ENCODE results near the gene YPEL5.

YPEL5 gene

DNA sequence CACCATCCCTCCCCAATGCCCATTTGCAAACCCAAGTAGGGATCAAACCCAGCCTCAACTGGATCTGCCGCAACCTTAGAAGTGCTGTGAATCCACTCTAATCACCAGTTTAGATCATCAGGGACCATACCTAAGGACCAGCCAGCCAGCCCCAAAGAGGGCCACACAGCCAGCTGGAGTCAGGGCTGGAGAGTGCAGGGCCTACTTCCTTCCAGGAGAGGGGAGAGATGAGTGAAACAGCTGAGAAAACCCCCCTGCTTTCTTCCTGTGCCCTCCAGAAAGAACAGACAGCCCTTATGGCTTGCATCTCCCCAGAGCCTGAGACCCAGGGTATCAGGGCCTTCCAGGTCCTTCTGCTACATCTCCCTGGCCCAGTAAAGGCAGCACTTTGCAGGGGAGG is 25.8 kb downstream of the YPEL5 start:
- DNase-seq, result no peak

DNA sequence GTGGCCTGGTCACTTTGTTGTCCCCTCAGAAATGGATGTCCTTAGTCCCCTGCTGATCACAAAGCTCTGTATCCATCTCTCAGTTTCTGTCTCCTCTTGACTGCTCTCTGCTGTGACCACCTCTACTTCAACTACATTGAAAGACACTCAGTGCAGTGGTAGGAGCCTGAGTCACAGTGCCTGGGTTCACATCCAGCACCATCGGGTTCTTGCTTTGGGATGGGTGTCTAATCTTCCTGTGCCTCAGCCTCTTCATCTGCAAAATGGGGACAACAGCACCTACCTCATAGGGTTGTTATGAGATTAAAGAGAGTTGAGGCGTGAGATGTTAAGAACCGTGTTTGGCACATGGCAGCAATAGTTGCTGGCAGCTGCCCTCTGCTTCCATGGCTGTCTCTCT is 30.6 kb downstream of the YPEL5 start:
- no peak for DNase-seq

DNA sequence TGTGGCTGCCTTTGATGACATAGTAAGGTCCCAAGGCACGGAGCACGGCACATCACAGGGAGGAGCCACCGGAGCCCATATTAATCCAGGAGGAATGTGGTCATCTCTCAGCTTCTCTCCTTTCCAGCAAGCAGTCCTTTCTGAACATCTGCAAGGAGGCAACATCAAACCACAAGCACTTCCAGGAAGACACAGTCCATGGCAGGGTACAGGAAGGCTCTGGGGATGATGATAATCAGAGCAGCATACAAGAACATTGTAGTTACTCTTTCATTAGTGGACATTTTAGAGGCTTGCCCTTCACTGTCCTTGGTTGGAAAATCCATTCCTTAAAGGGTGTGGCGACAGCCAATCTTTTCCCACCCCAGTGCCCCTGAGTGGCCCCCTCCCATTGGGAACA is 31.1 kb downstream of the YPEL5 start:
- no peak for DNase-seq

DNA sequence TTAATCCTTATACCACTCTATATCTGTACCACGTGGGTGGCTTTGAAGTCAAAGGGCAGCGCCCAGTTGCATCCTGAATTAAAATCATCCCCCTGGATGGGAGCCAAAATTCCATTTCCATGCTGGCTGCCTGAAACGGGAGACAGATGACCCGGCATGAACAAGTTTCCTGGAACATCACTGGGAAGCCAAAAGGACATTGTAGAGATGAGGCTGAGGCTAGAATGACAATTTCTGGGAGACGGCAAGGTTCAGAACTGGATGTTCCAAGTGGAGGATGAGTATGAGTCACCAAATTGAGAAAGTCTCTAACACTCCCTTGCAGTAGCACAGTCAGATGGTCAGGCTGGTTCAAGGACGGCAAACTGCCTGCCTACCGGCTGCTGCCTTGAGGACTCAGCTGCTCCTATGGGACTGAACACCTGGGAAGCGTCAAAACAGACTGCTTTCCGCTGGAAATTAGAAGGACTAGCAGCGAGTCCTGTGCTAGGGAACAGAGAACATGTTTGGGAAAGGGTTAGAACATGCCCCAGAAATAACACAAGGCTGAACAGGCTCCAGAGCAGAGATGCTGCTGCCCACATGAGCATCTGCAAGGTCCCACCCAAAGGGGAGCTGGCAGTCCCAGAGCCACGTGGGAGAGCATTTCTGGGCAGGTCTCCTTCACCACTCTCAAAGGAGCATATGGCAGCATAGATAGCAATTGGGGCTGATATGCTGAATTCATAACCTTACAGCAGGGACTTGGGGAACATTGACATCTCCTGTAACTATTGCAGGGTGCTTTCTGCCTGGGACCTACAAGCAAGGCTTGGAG is 32.0 kb downstream of the YPEL5 start:
- DNase-seq, result no peak

- DNase-seq, result no peak
Observed at GRCh38 chr2:30179536-30179935, 32.7 kb downstream of the YPEL5 start.

GRCh38 chr2:30180226-30180625 is 33.4 kb downstream of the YPEL5 start:
- no peak for DNase-seq

DNA sequence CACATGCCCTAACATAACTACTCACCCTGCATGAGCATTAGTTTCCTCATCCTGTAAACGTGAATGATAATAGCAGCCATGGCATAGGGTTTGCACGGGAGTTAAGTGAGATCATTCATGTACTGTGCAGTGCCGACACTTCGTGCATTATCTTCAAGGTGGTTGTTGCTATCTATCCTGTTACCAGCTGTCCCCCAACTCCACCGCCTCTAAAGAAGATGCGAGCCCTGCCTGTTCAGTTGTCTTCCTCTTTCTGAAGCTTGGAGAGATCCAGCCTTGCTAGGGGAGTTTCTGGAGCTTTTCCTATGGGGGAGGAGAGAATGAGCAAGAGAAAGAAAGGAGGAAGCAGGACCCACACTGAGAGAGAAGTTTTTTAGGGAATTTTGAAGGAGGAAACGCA is 34.4 kb downstream of the YPEL5 start:
- no peak for DNase-seq

GRCh38 chr2:30184035-30184434 is 37.2 kb downstream of the YPEL5 start:
- DNase-seq, result no peak

DNA sequence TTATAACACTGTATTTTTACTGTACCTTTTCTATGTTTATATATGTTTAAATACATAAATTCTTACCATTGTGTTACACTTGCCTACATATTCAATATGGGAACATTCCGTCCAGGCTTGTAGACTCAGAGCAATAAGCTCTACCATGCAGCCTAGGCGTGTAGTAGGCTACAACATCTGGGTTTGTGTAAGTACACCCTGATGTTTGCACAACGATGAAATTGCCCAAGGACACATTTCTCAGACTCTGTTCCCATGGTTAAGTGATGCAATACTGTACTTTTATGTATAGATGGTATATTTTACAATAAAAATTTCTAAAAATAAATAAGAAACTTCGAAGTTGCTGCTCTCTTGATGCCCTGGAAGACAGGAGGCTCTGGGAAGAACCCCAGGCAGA is 38.4 kb downstream of the YPEL5 start:
- no peak for DNase-seq

- DNase-seq, result no peak
Observed at GRCh38 chr2:30188292-30188691, 41.5 kb downstream of the YPEL5 start.

- DNase-seq, result no peak
Observed at GRCh38 chr2:30190637-30191036, 43.8 kb downstream of the YPEL5 start.

DNA sequence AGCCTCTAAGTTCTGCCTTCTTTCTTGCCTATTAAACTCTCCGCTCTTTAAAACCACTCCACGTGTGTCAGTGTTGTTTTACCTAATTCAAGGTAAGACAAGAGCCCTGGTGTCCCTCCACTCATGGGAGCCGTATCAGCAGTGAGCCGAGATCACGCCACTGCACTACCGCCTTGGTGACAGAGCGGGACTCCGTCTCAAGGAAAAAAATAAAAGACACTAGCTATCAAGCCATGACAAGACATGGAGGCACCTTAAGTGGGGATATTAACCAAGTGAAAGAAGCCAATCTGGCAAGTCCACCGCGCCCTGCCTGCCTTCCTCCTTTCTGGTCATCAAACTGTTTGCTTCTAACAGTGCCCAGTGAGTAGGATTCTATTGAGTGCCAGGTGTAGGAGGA is 44.3 kb downstream of the YPEL5 start:
- DNase-seq, result no peak

GRCh38 chr2:30191819-30192271 is 45.0 kb downstream of the YPEL5 start:
- DNase-seq, result no peak

DNA sequence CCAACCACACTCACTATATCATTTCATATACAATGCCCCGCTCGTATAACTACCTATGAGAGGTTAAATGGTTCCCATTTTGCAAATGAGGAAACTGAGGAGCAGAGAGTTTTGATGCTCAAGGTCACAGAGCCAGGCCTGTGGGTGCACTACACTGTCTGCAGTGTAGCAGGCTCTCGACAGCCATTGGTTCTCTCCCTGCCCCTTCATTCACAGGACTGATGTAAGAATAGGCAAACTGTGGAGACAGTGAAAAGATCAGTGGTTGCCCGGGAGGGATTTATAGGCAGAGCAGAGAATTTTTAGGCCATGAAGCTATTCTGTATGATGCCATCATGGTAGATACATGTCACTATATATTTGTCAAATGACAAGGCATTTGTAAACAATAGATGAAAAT is 45.5 kb downstream of the YPEL5 start:
- DNase-seq, result no peak

- DNase-seq, result no peak
Observed at GRCh38 chr2:30193104-30193681, 46.4 kb downstream of the YPEL5 start.

DNA sequence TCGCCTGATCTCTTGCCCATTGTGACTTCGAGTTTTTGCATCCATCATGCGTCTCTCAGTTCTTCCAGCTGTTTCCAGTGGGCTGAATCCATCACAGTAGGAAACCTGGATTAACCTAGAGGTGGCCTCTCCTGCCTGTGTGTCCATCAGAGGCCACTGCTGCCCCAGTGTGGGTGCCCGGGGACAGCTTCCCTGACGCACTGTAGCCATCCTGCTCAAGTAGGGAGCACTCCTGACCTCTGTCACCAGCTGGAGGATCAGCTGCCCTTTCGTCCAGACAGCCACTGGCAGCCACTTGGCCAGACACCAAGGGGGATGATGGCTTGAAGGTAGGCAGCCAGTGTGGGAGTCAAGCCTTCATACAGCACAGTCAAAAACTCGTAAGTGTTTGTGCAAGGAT is 47.6 kb downstream of the YPEL5 start:
- DNase-seq, result no peak

DNA sequence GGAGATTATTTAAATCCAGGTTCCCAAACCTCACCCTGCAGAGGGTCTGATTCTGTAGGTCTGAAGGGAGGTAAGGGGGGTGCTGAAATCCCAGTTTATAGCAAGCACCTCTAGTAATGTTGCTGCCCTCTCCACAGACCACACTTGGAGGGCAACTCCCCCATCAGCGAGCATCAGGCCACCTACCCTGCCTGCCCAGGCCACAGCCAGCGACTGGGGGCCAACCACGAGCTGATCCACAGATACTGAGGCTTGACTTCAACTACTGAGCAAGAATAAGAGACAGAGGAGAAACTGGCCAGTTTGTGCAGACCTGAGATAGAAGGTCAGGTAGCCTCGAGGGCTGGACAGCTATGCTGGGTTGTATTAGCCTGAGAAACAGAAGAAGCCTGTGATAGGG is 48.2 kb downstream of the YPEL5 start:
- no peak for DNase-seq

GRCh38 chr2:30197570-30198192 is 50.9 kb downstream of the YPEL5 start:
- DNase-seq, result no peak

- no peak for DNase-seq
Observed at GRCh38 chr2:30201990-30202389, 55.2 kb downstream of the YPEL5 start.

- no peak for DNase-seq
Observed at GRCh38 chr2:30203156-30203555, 56.3 kb downstream of the YPEL5 start.

- no peak for DNase-seq
Observed at GRCh38 chr2:30204281-30204680, 57.5 kb downstream of the YPEL5 start.

DNA sequence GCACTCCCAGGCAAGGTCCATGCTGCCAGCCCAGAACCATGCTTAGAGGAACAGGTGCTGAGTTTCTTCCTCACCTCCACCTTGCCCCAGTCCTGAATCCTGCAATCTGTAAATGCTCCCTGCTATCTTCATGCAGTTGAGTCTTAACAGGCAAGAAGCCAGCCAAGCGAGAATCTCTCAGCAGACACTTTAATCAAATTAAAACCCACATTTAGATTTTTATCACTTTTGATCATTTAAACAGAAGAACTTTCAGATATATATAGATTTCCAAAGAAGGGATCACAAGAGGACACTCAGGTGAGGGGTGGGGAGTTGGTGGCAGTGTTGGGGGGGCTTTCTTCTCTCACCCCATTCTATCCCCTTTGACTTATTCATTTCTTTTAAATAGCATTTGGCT is 58.6 kb downstream of the YPEL5 start:
- DNase-seq, result no peak

- no peak for DNase-seq
Observed at GRCh38 chr2:30206461-30207430, 59.9 kb downstream of the YPEL5 start.
